ENCODE results near the gene ADGRG2.
"Not testable (repeated sequence)": the region's sequence is repeated elsewhere in the genome, so short reads cannot be mapped to it uniquely, and the experiment has no call there.

ADGRG2 gene

DNA sequence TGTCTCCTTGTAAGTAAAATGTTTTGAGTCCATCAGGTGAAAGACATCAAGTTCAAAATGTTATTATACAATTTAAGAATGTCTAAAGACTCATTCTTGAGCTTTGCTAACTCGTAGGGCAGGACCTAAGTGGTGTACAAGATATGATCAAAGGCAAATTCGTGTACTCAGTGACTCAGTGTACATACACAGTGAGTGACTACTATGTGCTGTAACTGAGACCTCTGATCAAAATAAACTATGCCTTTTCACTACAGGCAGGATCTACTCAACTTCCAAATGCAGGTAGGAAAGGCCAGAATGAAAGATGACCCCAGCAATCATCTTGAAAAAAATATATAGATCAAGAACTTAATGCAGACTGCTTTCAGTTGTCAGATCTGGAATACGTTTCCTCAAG, 49.9 kb downstream of the ADGRG2 start:
- no peak for DNase-seq

GRCh38 chrX:19070555-19070994, 51.7 kb downstream of the ADGRG2 start:
- DNase-seq: no peak

- DNase-seq: not testable (repeated sequence)
Measured at GRCh38 chrX:19066987-19067386, 55.3 kb downstream of the ADGRG2 start.

DNA sequence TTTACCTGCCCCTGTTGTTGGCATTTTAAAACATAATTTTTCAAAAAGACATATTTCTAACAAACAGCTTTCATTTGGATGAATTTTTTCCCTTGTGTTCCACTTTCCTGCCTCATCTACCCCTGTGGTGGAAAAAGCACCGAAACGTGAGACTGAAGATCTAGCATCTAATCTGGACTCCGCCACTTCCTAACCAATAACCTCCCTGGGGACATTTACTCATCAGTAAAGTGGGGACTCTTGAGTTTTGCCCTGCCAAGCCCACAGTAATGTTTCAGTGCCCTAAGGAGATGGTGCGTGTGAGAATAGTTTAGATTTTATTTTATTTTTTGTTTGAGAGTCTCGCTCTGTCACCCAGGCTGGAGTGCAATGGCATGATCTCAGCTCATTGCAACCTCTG, 56.7 kb downstream of the ADGRG2 start:
- no peak for DNase-seq

- DNase-seq: no peak
Measured at GRCh38 chrX:19064175-19064574, 58.1 kb downstream of the ADGRG2 start.

GRCh38 chrX:19063030-19063429, 59.2 kb downstream of the ADGRG2 start:
- no peak for DNase-seq

DNA sequence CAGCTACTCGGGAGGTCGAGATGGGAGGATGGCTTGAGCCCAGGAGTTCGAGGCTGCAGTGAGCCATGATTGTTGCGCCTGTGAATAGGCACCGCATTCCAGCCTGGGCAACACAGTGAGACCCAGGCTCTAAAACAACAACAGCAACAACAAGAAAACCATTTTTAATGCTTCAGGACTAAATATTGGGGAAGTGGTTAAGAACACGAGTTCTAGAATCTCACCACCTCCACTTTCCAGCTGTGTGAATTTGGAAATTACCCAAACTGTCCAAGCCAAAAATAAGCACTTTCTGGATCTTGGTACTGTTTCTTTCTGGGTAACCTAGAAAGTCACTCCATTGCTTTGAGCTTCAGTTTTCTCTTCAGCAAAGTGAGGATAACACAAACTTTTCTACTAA, 63.2 kb downstream of the ADGRG2 start:
- DNase-seq: no peak

DNA sequence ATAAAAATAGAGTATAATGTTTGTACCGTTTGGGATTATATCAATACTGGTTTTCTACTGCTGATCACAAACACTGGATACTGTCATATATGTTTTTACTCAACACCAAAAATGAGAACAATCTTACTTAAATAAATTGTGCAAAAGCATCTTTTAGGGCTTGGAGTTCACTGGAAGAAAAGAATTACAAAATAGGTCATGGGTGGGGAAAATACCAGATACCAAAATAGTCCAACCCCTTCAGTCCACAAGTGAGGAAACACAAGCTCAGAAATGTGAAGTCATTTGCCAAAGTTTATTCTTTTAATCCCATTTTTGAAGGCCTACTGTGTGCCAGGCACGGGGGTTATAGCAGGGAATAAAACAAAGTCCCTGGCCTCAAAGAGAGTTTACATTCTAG, 64.4 kb downstream of the ADGRG2 start:
- no peak for DNase-seq

DNA sequence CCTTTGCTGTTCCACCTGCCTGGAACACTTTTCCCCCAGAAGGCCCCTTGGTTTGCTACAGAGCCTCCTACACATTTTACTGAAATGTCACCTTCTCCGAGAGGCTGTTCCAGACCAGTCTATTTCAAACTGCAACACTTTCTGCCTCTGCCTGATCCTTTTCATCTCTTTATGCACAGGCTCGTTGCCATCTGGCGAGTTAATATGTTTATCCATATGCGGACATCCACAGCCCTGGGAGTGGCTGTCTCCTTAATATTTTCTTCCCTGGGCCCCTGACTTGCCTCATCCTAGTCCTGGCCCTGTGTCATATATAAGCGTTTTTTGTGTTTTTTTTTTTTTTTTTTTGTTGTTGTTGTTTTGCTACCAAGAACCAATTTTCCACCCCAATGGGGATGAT, 73.2 kb downstream of the ADGRG2 start:
- DNase-seq: no peak

GRCh38 chrX:19046343-19047215, 75.7 kb downstream of the ADGRG2 start:
- DNase-seq: no peak

DNA sequence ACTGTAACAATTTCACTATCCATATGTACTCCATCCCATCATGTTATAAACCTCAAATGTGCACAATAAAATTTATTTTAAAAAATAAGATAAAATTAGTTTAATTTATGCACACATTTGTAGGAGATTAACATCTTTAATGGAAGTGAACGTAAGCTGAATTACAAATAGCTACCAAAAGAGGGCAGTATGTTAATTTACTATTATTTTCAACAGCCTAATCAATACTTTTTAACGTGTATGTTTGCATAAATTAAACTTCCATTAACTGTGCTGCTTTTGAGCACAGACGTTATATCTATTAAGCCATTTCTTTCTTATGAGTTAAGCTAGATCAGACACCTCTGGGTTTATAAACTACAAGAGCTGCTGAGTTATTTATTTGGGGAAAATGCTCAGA, 81.9 kb downstream of the ADGRG2 start:
- DNase-seq: no peak

GRCh38 chrX:19034025-19034424, 88.2 kb downstream of the ADGRG2 start:
- no peak for DNase-seq

GRCh38 chrX:19030805-19031204, 91.5 kb downstream of the ADGRG2 start:
- DNase-seq: no peak

GRCh38 chrX:19028560-19028959, 93.7 kb downstream of the ADGRG2 start:
- DNase-seq: no peak

- no peak for DNase-seq
Measured at GRCh38 chrX:19024366-19024765, 97.9 kb downstream of the ADGRG2 start.

DNA sequence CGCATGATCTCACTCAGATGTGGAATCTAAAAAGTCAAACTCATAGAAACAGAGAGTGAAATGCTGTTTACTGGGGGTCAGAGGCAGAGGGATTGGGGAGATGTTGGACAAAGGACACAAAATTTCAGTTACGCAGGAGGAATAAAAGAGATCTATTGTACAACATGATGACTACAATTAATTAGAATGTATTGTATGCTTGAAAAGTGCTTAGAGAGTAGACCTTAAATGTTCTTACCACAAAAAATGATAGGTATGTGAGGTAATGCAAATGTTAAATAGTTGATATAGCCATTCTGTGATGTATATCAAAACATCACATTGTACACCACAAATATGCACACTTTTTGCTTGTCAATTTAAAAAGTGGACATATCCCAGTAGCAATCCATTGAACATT, 102.3 kb downstream of the ADGRG2 start:
- no peak for DNase-seq

DNA sequence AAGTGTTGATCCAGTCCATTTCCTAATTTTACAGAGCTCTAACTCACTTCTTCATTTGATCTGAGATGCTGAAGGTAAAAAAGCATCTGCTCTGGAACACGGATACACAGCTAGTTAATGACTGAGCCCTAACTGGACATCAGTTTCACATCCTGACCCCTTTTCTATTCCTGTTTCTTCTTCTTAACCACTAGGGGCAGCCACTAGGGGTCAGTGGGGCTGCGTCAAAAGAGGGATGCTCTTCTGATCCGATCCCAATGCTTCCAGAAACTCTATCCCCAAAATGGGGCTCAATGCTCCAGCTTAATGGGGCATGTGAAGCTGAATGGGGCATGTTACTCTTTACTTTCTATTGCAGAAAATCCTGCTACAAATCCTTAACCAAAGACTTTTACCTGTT, 105.0 kb downstream of the ADGRG2 start:
- DNase-seq: no peak

GRCh38 chrX:19016614-19017013, 105.7 kb downstream of the ADGRG2 start:
- DNase-seq: not testable (repeated sequence)

GRCh38 chrX:19007868-19008267, 114.4 kb downstream of the ADGRG2 start:
- DNase-seq: no peak

GRCh38 chrX:19007011-19007410, 115.3 kb downstream of the ADGRG2 start:
- no peak for DNase-seq

GRCh38 chrX:19005909-19006308, 116.4 kb downstream of the ADGRG2 start:
- DNase-seq: no peak

- no peak for DNase-seq
Measured at GRCh38 chrX:19003756-19004155, 118.5 kb downstream of the ADGRG2 start.

GRCh38 chrX:18998653-18999052, 123.6 kb downstream of the ADGRG2 start:
- DNase-seq: no peak

DNA sequence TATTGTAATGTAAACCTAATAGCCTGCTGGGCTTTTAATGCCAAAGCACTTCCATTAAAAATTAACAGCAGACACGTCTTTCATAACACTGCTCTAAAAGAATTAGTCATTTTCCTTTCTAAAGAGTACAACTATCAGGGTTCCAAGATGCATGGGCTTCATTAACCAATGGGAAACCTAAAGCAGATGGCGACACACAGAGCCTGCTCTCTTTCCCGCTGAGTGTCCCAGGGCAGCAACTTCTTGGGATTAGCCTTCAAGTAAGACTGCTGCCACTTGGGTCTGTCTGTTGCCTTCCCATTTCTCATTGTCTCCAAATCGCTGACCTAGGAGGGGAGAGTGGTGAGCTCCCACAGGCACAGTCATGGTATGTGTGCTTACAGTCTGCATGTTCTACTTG, 124.4 kb downstream of the ADGRG2 start:
- DNase-seq: no peak

DNA sequence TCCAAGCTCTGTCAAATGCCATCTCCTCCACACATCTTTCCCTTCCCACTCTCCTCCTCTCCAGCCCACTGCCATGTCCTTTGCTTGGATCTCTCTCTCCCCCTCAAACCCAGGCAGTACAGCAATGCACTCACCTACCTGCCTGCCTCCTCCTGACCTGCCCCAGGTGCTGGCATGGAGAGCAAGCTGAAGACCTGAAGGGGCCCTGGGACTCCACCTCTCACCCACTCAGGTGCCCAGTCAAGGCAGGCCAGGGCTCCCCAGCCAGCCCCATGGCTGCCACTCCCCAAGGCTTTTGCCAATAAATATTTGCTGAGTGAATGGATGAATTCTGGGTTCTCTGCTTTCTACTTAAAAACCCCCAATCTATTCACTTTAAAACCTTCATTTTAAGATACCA, 125.7 kb downstream of the ADGRG2 start:
- DNase-seq: no peak

Measured in activated CD4-positive, alpha-beta T cell treated with anti-CD3 and anti-CD28 coated beads for 48 hours (primary cell).